Calu3 (cell line): ENCODE results near the gene TBC1D19. TPM values are rescaled to one million over a fixed set of nuclear protein-coding genes. Genes with fewer than 3 reads are reported as not detected.

Experiments
- BruUV-seq: library from RNA; stranded (reverse); fragments of 400-500 nt; replicated peaks from 2 replicates; lab custom pipeline; 2021; lab: Mats Ljungman, UMichigan
- CTCF ChIA-PET: fragments of 300-600 bp; sonication (Branson Sonifier 250); formaldehyde crosslinking; loops from one replicate; lab custom pipeline; 2022; ENCODE audit warnings: antibody characterized with exemption; lab: Charles Lee
- DNase-seq: peaks from one replicate; pipeline ENCODE4 v3.0.0; 2022
- H3K27ac Mint-ChIP-seq: one replicate; pipeline ENCODE4 v1.8.0; 2022; ENCODE audit warnings: mixed read lengths; ENCODE audit not compliant: unreplicated experiment
- H3K27me3 Mint-ChIP-seq: one replicate; pipeline ENCODE4 v1.8.0; 2022; ENCODE audit warnings: mixed read lengths; ENCODE audit not compliant: unreplicated experiment
- H3K36me3 Mint-ChIP-seq: one replicate; pipeline ENCODE4 v1.8.0; 2022; ENCODE audit warnings: mild to moderate bottlenecking, moderate library complexity, mixed read lengths; ENCODE audit not compliant: insufficient read depth, unreplicated experiment
- H3K4me1 Mint-ChIP-seq: one replicate; pipeline ENCODE4 v1.8.0; 2022; ENCODE audit warnings: mild to moderate bottlenecking, low read depth, mixed read lengths; ENCODE audit not compliant: unreplicated experiment
- H3K4me3 Mint-ChIP-seq: one replicate; pipeline ENCODE4 v1.8.0; 2022; ENCODE audit warnings: mild to moderate bottlenecking, low read depth, moderate library complexity, mixed read lengths; ENCODE audit not compliant: unreplicated experiment
- H3K9me3 Mint-ChIP-seq: one replicate; pipeline ENCODE4 v1.8.0; 2022; ENCODE audit warnings: low read depth, mixed read lengths; ENCODE audit not compliant: unreplicated experiment
- CTCF ChIP-seq: fragments of 200-600 bp; IDR thresholded peaks from one replicate; pipeline ENCODE4 v1.8.0; 2022; ENCODE audit warnings: antibody characterized with exemption; ENCODE audit not compliant: unreplicated experiment
- intact Hi-C: fragments of 100-400 bp; cut with micrococcal nuclease; formaldehyde crosslinking; loops from one replicate; pipeline ENCODE4 v1.10.0; 2022; ENCODE audit not compliant: unreplicated experiment
- total RNA-seq: library from RNA; stranded (reverse); gene quantifications from 2 replicates; pipeline ENCODE4 v1.2.3, GENCODE V29; 2022

Gene TBC1D19
- total RNA-seq, 1 experiment from 2014 or later: 5.5 TPM

- BruUV-seq: no TSS peak
- no peaks in the 10 kb centered on the region for H3K27me3 Mint-ChIP-seq
These were observed 221.0 kb downstream of the TBC1D19 start for GRCh38 chr4:26804925-26805324.

More at GRCh38 chr4:26804925-26805324, 221.0 kb downstream of the TBC1D19 start:
- no peaks in the 10 kb centered on the region for H3K9me3 Mint-ChIP-seq
- no peaks in the 10 kb centered on the region for H3K4me1 Mint-ChIP-seq
- H3K4me3 Mint-ChIP-seq: no peak overlapping the region
- intact Hi-C loops: no loop called here
- CTCF ChIA-PET: no interaction called here
- H3K36me3 Mint-ChIP-seq: no peaks in the 10 kb centered on the region
- DNase-seq: no peak
- TF ChIP-seq CTCF: no peak
- no peak overlapping the region for H3K27ac Mint-ChIP-seq

Other genes starting within 250 kb of the TBC1D19 start
- not detected in 2 replicates for gene CCKAR, start 93.6 kb upstream of the TBC1D19 start, total RNA-seq